ENCODE results near the gene LSM2. TPM values are rescaled to one million over a fixed set of nuclear protein-coding genes. Genes with fewer than 3 reads are reported as not detected.
A peak's percentile ranks its signal among the peaks of the same experiment; 100 is the strongest.

The LSM2 gene
- polyA plus RNA-seq, 3 donors: 26.0 to 41.0 (median 40.0) TPM

- Histone ChIP-seq H3K27ac (ENCODE audit: low read depth in 1 of 2, low read length in 2 of 2) (no peak overlapping the region), H3K4me1 (ENCODE audit: control insufficient read depth in 1 of 2, insufficient read depth in 2 of 2, low read length in 2 of 2) (peaks cover 24 to 35% of the 10 kb centered on the region in 2 donors), H3K79me2 (ENCODE audit: insufficient read depth, low read length) (peaks cover 23% of the 10 kb centered on the region), H3K36me3 (replicated peaks in 1 of 2; ENCODE audit: control insufficient read depth in 1 of 2, insufficient read depth in 2 of 2, low read length in 2 of 2) (peaks cover 12 to 22% of the 10 kb centered on the region in 2 donors), H3K27me3 (ENCODE audit: control insufficient read depth in 2 of 2, insufficient read depth in 2 of 2, low read length in 2 of 2) (no peaks in the 10 kb centered on the region), H3K4me3 (replicated peaks in 1 of 3; ENCODE audit: low read depth in 2 of 3, low read length in 3 of 3) (no peak overlapping the region), H3K9me3 (replicated peaks in 1 of 2; ENCODE audit: control insufficient read depth in 1 of 2, insufficient read depth in 1 of 2, low read length in 2 of 2) (no peaks in the 10 kb centered on the region), H3K9ac (ENCODE audit: insufficient read depth, low read length, poor library complexity, severe bottlenecking) (no peak overlapping the region), H3K4me2 (replicated peaks; ENCODE audit: extremely low read depth, low read length, poor library complexity, severe bottlenecking) (no peak overlapping the region), H2AFZ (ENCODE audit: insufficient read depth, low read depth, low read length, poor library complexity, severe bottlenecking) (no peak overlapping the region), H4K20me1 (ENCODE audit: insufficient read depth, low read length) (no peaks in the 10 kb centered on the region)
- DNase-seq: no peak
- Mint-ChIP-seq H3K4me1 (peaks cover 28% of the 10 kb centered on the region), H3K27me3 (ENCODE audit: low read depth in 3 of 3) (no peaks in the 10 kb centered on the region), H3K4me3 (no peak overlapping the region), H3K27ac (peak overlapping the region in 2 of 7 donors; percentile 58 to 65), H3K36me3 (peaks cover 19 to 37% of the 10 kb centered on the region in 2 donors), H3K9me3 (no peaks in the 10 kb centered on the region)
- TF ChIP-seq CTCF (IDR thresholded peaks at IDR 0.05): no peak
- 55% methylated on average over 10 of the region's 12 CpGs for WGBS (ENCODE audit: insufficient coverage)
- intact Hi-C loops (cut with micrococcal nuclease): loop anchor here (5.0 to 10.0 kb wide), 2 partner anchors 45 to 58 kb away; partner anchors contain the start of gene CLIC1 (in 1 of the 2)
These were observed 14.0 kb downstream of the LSM2 start for GRCh38 chr6:31792761-31793171.

- H3K36me3 ChIP-seq (replicated peaks in 1 of 2; ENCODE audit: control insufficient read depth in 1 of 2, insufficient read depth in 2 of 2, low read length in 2 of 2): peaks cover 12 to 22% of the 10 kb centered on the region in 2 donors
- peaks cover 25% of the 10 kb centered on the region for H3K4me1 Mint-ChIP-seq
- intact Hi-C loops (cut with micrococcal nuclease): loop anchor here (5.0 to 10.0 kb wide), 2 partner anchors 45 to 57 kb away; partner anchors contain the start of gene CLIC1 (in 1 of the 2)
These were observed 14.7 kb downstream of the LSM2 start for GRCh38 chr6:31792090-31792374.

More at GRCh38 chr6:31792090-31792374, 14.7 kb downstream of the LSM2 start:
- H4K20me1 ChIP-seq (ENCODE audit: insufficient read depth, low read length): no peaks in the 10 kb centered on the region
- Mint-ChIP-seq H3K27me3 (ENCODE audit: low read depth in 3 of 3) (no peaks in the 10 kb centered on the region), H3K9me3 (no peaks in the 10 kb centered on the region), H3K4me3 (no peak overlapping the region), H3K36me3 (peaks cover 19 to 42% of the 10 kb centered on the region in 2 donors), H3K27ac (peak overlapping the region in 2 of 7 donors; percentile 5 to 45)
- H3K79me2 ChIP-seq (ENCODE audit: insufficient read depth, low read length): peaks cover 23% of the 10 kb centered on the region
- no peak overlapping the region for H3K4me2 ChIP-seq (replicated peaks; ENCODE audit: extremely low read depth, low read length, poor library complexity, severe bottlenecking)
- H3K4me1 ChIP-seq (ENCODE audit: control insufficient read depth in 1 of 2, insufficient read depth in 2 of 2, low read length in 2 of 2): peaks cover 24 to 35% of the 10 kb centered on the region in 2 donors
- H3K4me3 ChIP-seq (replicated peaks in 1 of 3; ENCODE audit: low read depth in 2 of 3, low read length in 3 of 3): no peak overlapping the region
- H3K9me3 ChIP-seq (replicated peaks in 1 of 2; ENCODE audit: control insufficient read depth in 1 of 2, insufficient read depth in 1 of 2, low read length in 2 of 2): no peaks in the 10 kb centered on the region
- no peak overlapping the region for H3K27ac ChIP-seq (ENCODE audit: low read depth in 1 of 2, low read length in 2 of 2)
- DNase-seq: no peak
- no peak overlapping the region for H2AFZ ChIP-seq (ENCODE audit: insufficient read depth, low read depth, low read length, poor library complexity, severe bottlenecking)
- no CpG with 5 or more reads among the region's 3 CpGs for WGBS (ENCODE audit: insufficient coverage)
- H3K27me3 ChIP-seq (ENCODE audit: control insufficient read depth in 2 of 2, insufficient read depth in 2 of 2, low read length in 2 of 2): no peaks in the 10 kb centered on the region
- H3K9ac ChIP-seq (ENCODE audit: insufficient read depth, low read length, poor library complexity, severe bottlenecking): no peak overlapping the region
- no peak for TF ChIP-seq CTCF (IDR thresholded peaks at IDR 0.05)

Measured in CD14-positive monocyte (primary cell).